ENCODE measurements around the gene PXMP2. TPM values are rescaled to one million over a fixed set of nuclear protein-coding genes. Genes with fewer than 3 reads are reported as not detected.
"Not testable (repeated sequence)": the region's sequence is repeated elsewhere in the genome, so short reads cannot be mapped to it uniquely, and the experiment has no call there.

Gene PXMP2
- total RNA-seq, 2 experiments from 2014 or later, result 24.5 to 24.9 TPM

- Mint-ChIP-seq H3K9me3 (no peaks in the 10 kb centered on the region), H3K36me3 (ENCODE audit: low read depth) (peaks cover 89% of the 10 kb centered on the region), H3K4me1 (peaks cover 15% of the 10 kb centered on the region), H3K4me3 (no peak overlapping the region), H3K27ac (no peak overlapping the region), H3K27me3 (no peaks in the 10 kb centered on the region)
- CTCF ChIA-PET, result no interaction called here
- DNase-seq, result no peak
- POLR2A ChIA-PET, result interaction anchor here (0.6 kb wide), 1 partner anchor 22 kb away, joined by 3 read pairs; no protein-coding TSS in a partner anchor
Measured at GRCh38 chr12:132740652-132741051, 53.3 kb downstream of the PXMP2 start.

GRCh38 chr12:132741620-132742019 lies 54.2 kb downstream of the PXMP2 start:
- POLR2A ChIA-PET, result no interaction called here
- Mint-ChIP-seq H3K4me1 (peaks cover 15% of the 10 kb centered on the region), H3K27ac (no peak overlapping the region), H3K27me3 (no peaks in the 10 kb centered on the region), H3K4me3 (no peak overlapping the region), H3K36me3 (ENCODE audit: low read depth) (peaks cover 88% of the 10 kb centered on the region), H3K9me3 (no peaks in the 10 kb centered on the region)
- DNase-seq, result no peak
- CTCF ChIA-PET, result interaction anchor here (0.6 kb wide), 1 partner anchor 792 kb away, joined by 3 read pairs; the partner anchor contains the start of gene EP400

GRCh38 chr12:132743831-132744230 lies 56.4 kb downstream of the PXMP2 start:
- Mint-ChIP-seq H3K4me1 (peaks cover 15% of the 10 kb centered on the region), H3K9me3 (no peaks in the 10 kb centered on the region), H3K27ac (no peak overlapping the region), H3K27me3 (no peaks in the 10 kb centered on the region), H3K4me3 (no peak overlapping the region), H3K36me3 (ENCODE audit: low read depth) (peaks cover 95% of the 10 kb centered on the region)
- DNase-seq, result no peak
- CTCF ChIA-PET, result no interaction called here
- POLR2A ChIA-PET, result interaction anchor here (0.6 kb wide), 1 partner anchor 14 kb away, joined by 3 read pairs; no protein-coding TSS in a partner anchor

GRCh38 chr12:132746613-132747012 lies 59.2 kb downstream of the PXMP2 start:
- Mint-ChIP-seq H3K9me3 (no peaks in the 10 kb centered on the region), H3K27ac (no peak overlapping the region), H3K4me3 (no peak overlapping the region), H3K4me1 (peaks cover 15% of the 10 kb centered on the region), H3K27me3 (no peaks in the 10 kb centered on the region), H3K36me3 (ENCODE audit: low read depth) (peaks cover 86% of the 10 kb centered on the region)
- ChIA-PET CTCF (no interaction called here), POLR2A (interaction anchor here (1.4 kb wide), 1 partner anchor 14 kb away, joined by 4 read pairs; the partner anchor contains the start of gene ANKLE2)
- no peak for DNase-seq

GRCh38 chr12:132747395-132747794 lies 60.0 kb downstream of the PXMP2 start:
- POLR2A ChIA-PET, result interaction anchor here (1.4 kb wide), 1 partner anchor 13 kb away, joined by 4 read pairs; the partner anchor contains the start of gene ANKLE2
- no peaks in the 10 kb centered on the region for H3K9me3 Mint-ChIP-seq
- CTCF ChIA-PET, result no interaction called here
- peaks cover 12% of the 10 kb centered on the region for H3K4me1 Mint-ChIP-seq
- peaks cover 86% of the 10 kb centered on the region for H3K36me3 Mint-ChIP-seq (ENCODE audit: low read depth)
- no peak overlapping the region for H3K4me3 Mint-ChIP-seq
- no peak overlapping the region for H3K27ac Mint-ChIP-seq
- DNase-seq, result no peak
- H3K27me3 Mint-ChIP-seq, result no peaks in the 10 kb centered on the region

- Mint-ChIP-seq H3K4me1 (peaks cover 8% of the 10 kb centered on the region), H3K9me3 (no peaks in the 10 kb centered on the region), H3K27me3 (no peaks in the 10 kb centered on the region), H3K4me3 (no peak overlapping the region), H3K27ac (no peak overlapping the region), H3K36me3 (ENCODE audit: low read depth) (peaks cover 85% of the 10 kb centered on the region)
- ChIA-PET POLR2A (no interaction called here), CTCF (no interaction called here)
- no peak for DNase-seq
Measured at GRCh38 chr12:132747896-132748295, 60.5 kb downstream of the PXMP2 start.

- peaks cover 6% of the 10 kb centered on the region for H3K4me1 Mint-ChIP-seq
- DNase-seq, result no peak
- CTCF ChIA-PET, result no interaction called here
- POLR2A ChIA-PET, result no interaction called here
- H3K27ac Mint-ChIP-seq, result no peak overlapping the region
- no peaks in the 10 kb centered on the region for H3K27me3 Mint-ChIP-seq
- H3K9me3 Mint-ChIP-seq, result no peaks in the 10 kb centered on the region
- H3K4me3 Mint-ChIP-seq, result no peak overlapping the region
- peaks cover 84% of the 10 kb centered on the region for H3K36me3 Mint-ChIP-seq (ENCODE audit: low read depth)
Measured at GRCh38 chr12:132748319-132748718, 60.9 kb downstream of the PXMP2 start.

- H3K27ac Mint-ChIP-seq, H3K4me3 Mint-ChIP-seq, DNase-seq, H3K9me3 Mint-ChIP-seq, H3K27me3 Mint-ChIP-seq, CTCF ChIA-PET: not testable (repeated sequence)
- H3K36me3 Mint-ChIP-seq (ENCODE audit: low read depth), result peaks cover 59% of the 10 kb centered on the region
- H3K4me1 Mint-ChIP-seq, result peaks cover 11% of the 10 kb centered on the region
- POLR2A ChIA-PET, result interaction anchor here (1.2 kb wide), 1 partner anchor 15 kb away, joined by 4 read pairs; no protein-coding TSS in a partner anchor
Measured at GRCh38 chr12:132753670-132754069, 66.3 kb downstream of the PXMP2 start.

- H3K9me3 Mint-ChIP-seq, result no peaks in the 10 kb centered on the region
- DNase-seq, result no peak
- no peak overlapping the region for H3K4me3 Mint-ChIP-seq
- H3K4me1 Mint-ChIP-seq, result peaks cover 14% of the 10 kb centered on the region
- POLR2A ChIA-PET, result interaction anchor here (1.2 kb wide), 1 partner anchor 14 kb away, joined by 4 read pairs; no protein-coding TSS in a partner anchor
- CTCF ChIA-PET, result no interaction called here
- no peak overlapping the region for H3K27ac Mint-ChIP-seq
- H3K36me3 Mint-ChIP-seq (ENCODE audit: low read depth), result peaks cover 56% of the 10 kb centered on the region
- no peaks in the 10 kb centered on the region for H3K27me3 Mint-ChIP-seq
Measured at GRCh38 chr12:132754160-132754932, 67.0 kb downstream of the PXMP2 start.

Other genes with a start within 250 kb of the PXMP2 start
- gene FBRSL1, start 197.4 kb upstream of the PXMP2 start, total RNA-seq, result 10 to 100 TPM; 36.7 to 47.0 TPM
- gene LRCOL1, start 77.0 kb upstream of the PXMP2 start, total RNA-seq, result not detected
- gene P2RX2, start 68.8 kb upstream of the PXMP2 start, total RNA-seq, result not detected
- 100 to 1,000 TPM; 108 to 117 TPM for gene POLE, start 245 bp upstream of the PXMP2 start, total RNA-seq
- 10 to 100 TPM; 32.5 to 35.1 TPM for gene PGAM5, start 23.3 kb downstream of the PXMP2 start, total RNA-seq
- gene ANKLE2, start 74.2 kb downstream of the PXMP2 start, total RNA-seq, result 10 to 100 TPM; 88.6 to 89.3 TPM
- 10 to 100 TPM; 46.2 to 46.5 TPM for gene GOLGA3, start 141.3 kb downstream of the PXMP2 start, total RNA-seq
- gene CHFR, start 200.0 kb downstream of the PXMP2 start, total RNA-seq, result 10 to 100 TPM; 78.7 to 78.8 TPM

Measured in activated CD4-positive, alpha-beta memory T cell treated with anti-CD3 and anti-CD28 coated beads, Interleukin-2, amount 10 ng/mL, durations not matched to agents 7 days and 5 days (primary cell).